ENCODE measurements around the gene MEG3.

MEG3 gene

DNA sequence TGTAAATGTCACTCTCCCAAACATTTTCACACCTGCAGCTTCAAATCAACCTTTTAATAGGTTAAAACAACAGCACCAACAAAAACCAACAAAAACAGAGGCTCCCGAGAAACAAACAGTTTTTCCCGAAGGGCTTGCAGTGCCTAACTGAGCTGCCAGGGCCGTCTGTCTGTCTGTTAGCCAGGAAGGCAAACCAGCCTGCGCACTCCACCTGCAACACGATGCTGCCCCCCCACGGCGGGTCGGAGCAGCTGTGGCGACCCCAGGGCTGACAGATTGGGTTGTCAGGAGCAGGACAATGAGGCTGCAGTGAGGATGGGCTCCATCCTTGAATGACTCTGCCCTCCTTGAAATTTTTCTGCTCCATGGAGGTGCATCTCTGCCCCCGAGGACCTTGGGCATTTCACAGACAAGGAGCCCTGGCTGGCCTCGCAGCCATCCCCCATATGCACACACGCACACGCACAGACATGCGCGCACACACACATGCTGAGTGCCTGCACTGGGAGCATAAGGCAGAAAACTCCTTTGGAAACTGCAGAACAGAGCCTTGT lies 75.0 kb downstream of the MEG3 start:
- peak; percentile 62 for TF ChIP-seq CTCF (conservative IDR thresholded peaks at IDR 0.05)
- H3K27ac ChIP-seq, result no peak overlapping the region

DNA sequence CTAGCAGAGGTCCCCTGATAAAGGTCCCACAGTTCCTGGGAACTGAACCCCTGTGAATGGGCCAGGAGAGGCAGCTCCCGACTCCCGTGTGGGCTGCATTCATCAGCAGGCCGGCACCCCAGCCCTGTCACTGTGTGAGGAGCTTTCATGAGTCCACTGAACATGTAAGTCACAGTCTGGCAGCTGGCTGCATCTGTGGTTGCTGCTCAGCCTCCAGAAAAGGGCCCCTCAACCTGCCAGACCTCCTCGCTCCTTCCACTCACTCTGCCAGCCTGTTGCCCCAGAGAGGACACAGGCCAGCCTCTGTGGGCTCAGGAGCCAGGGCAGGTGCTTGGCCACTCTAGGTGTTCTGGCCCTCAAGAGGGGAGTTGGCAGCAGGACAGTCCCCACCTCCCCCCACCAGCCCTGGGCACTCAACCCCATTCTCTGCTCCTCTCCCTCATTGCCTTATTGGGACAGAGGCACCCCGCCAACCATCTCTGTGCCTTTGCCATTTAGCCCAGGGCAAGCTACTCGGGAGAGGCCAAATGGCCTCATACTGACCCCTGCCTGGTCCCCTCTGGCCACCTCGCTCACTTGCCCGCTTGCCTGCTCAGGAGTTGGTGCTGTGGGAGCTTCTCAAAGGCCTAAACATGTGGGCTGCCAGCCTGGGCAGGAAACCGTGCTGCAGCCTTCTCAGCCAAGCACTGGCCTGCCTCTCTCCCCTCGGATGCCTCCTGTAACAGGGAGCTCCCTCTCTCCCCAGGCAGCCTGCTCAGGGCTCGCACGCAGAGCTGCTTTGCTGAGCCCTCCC lies 75.7 kb downstream of the MEG3 start:
- no peak overlapping the region for H3K27ac ChIP-seq
- TF ChIP-seq CTCF (conservative IDR thresholded peaks at IDR 0.05), result no peak

DNA sequence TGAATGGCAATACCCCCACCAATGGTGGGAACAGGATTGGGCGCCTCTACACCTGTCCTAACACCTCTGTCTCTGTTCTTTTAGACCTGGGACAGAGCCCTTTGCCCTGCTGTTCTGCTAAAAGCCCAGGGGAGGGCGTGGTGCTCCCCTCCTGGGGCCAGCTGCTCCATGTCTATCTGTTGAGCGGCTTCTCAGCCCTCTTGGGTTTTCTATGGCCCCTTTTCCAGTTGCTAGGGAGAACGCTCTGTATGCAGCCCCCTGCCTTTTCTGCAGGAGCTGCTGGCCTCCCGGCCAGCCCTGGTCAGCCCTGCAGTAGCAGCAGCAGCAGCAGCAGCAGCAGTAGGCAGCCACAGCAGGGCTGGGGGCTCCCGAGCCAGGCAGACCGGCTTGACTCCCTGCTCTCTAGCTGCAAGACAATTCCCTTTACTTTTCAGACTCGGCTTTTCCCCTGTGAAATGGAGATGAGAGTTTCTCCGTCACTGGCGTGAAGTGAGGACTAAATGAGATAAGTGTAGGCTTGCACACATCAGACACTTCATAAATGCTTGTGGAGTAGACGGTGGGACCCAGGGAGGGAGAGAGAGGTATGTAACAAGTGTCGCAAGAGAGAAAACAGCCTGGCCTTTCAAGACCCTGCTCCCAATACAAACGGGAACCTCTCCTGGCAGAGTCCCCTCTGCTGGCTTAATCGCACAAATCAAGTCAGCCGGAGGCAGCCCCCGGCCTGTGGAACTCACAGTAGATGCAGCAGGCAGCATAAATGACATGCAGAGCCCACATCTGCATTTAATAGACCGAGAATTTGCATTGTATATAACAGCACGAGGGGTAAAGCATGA lies 76.6 kb downstream of the MEG3 start:
- no peak overlapping the region for H3K27ac ChIP-seq
- TF ChIP-seq CTCF (conservative IDR thresholded peaks at IDR 0.05), result peak; percentile 22; the same call in 1 of the 2 replicates

- no peak overlapping the region for H3K27ac ChIP-seq
- TF ChIP-seq CTCF (conservative IDR thresholded peaks at IDR 0.05), result no peak
These were observed 77.2 kb downstream of the MEG3 start for GRCh38 chr14:100903134-100903468.

GRCh38 chr14:100903672-100904185 lies 77.8 kb downstream of the MEG3 start, which contains the start of gene RTL1:
RTL1 (minus strand) TSS chr14:100903722; CDS start chr14:100884788, 18,934 bp downstream.
- TF ChIP-seq CTCF (conservative IDR thresholded peaks at IDR 0.05), result no peak
- no peak within 1 kb of the TSS for H3K27ac ChIP-seq

DNA sequence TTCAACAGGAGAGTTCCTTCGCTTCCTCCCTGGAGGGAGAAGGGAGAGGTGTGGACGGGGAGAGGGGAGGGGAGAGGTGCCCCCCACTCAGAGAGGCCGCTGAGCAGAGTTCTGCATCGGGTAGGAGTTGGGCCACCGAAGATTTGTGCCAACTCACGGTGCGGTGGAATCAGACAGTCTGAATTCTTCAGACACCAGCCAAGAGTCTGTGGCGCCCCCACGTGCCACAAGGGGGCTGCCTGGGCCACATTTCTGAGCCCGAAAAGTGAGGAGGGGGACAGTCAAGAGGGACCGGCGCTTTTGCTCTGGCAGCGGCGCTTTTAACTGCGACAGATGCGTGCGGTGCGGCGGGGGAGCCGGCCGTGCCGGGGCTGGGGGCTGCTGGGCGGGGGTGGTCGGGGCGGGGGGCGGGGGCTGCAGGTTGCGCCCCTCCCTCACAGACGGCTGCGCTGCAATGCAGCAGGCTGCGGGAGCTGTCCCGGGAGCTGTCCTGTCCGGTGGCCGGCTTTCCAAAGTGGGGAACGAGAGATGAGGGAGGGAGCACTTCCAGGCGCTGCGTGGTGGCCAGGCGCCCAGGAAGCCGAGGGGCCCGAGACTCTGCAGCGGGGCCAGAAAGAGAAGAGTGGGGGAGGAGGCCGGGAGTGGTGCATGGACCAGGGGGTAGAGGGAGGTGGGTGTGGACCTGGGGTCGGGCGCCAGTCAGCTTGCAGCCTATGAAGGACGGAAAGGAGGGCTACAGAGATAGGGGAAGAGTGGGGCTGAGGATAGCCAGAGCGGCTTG lies 78.6 kb downstream of the MEG3 start:
- H3K27ac ChIP-seq, result no peak overlapping the region
- peak; percentile 30 for TF ChIP-seq CTCF (conservative IDR thresholded peaks at IDR 0.05)
